ENCODE data around the gene TBX6. TPM values are rescaled to one million over a fixed set of nuclear protein-coding genes. Genes with fewer than 3 reads are reported as not detected.

TBX6 gene
- total RNA-seq, 1 experiment from 2014 or later: 5.1 TPM

GRCh38 chr16:30091474-30092372 lies at the start of gene TBX6 (continued):
- TF ChIP-seq ZNF512 (CRISPR knock-in tag; IDR thresholded peaks at IDR 0.05; ENCODE audit: borderline replicate concordance) (no peak), FOXP1 (CRISPR knock-in tag; IDR thresholded peaks at IDR 0.05; ENCODE audit: borderline replicate concordance) (no peak), HMGXB4 (CRISPR knock-in tag; IDR thresholded peaks at IDR 0.05) (peak; percentile 65), ZNF138 (CRISPR knock-in tag; conservative IDR thresholded peaks at IDR 0.05) (no peak), NFATC4 (CRISPR knock-in tag; IDR thresholded peaks at IDR 0.05) (no peak), HMGA2 (CRISPR knock-in tag; IDR thresholded peaks at IDR 0.05) (no peak), ZSCAN18 (CRISPR knock-in tag; IDR thresholded peaks at IDR 0.05) (no peak), ZNF425 (CRISPR knock-in tag; conservative IDR thresholded peaks at IDR 0.05) (no peak), IRF1 (CRISPR knock-in tag; IDR thresholded peaks at IDR 0.05) (no peak), MAX (CRISPR knock-in tag; IDR thresholded peaks at IDR 0.05) (peak; percentile 81), MLX (CRISPR knock-in tag; IDR thresholded peaks at IDR 0.05) (no peak), E2F5 (CRISPR knock-in tag; IDR thresholded peaks at IDR 0.05) (peak; percentile 77), ZNF317 (CRISPR knock-in tag; IDR thresholded peaks at IDR 0.05; ENCODE audit: borderline replicate concordance, low read depth) (no peak), ATF2 (CRISPR knock-in tag; IDR thresholded peaks at IDR 0.05; ENCODE audit: borderline replicate concordance, low read depth) (no peak), SMAD4 (CRISPR knock-in tag; IDR thresholded peaks at IDR 0.05) (no peak), ZMAT4 (CRISPR knock-in tag; IDR thresholded peaks at IDR 0.05) (0 out of 2 replicates have a peak, but pooled peaks have one; percentile 20), RORB (CRISPR knock-in tag; IDR thresholded peaks at IDR 0.05) (no peak), TP53 (CRISPR knock-in tag; IDR thresholded peaks at IDR 0.05) (0 out of 2 replicates have a peak, but pooled peaks have one; percentile 49), CBFB (CRISPR knock-in tag; IDR thresholded peaks at IDR 0.05; ENCODE audit: low read depth) (no peak), ARID4B (CRISPR knock-in tag; IDR thresholded peaks at IDR 0.05; ENCODE audit: borderline replicate concordance) (peak; percentile 61; the same call in 1 of the 2 replicates)

Data from WTC11 (cell line).